Keratinocyte (primary cell): Measurements from ENCODE around the gene HSF5. TPM values are rescaled to one million over a fixed set of nuclear protein-coding genes. Genes with fewer than 3 reads are reported as not detected.
"Not testable (repeated sequence)": the region's sequence is repeated elsewhere in the genome, so short reads cannot be mapped to it uniquely, and the experiment has no call there.

Source experiments
- DNase-seq: peaks from one replicate; pipeline ENCODE4 v3.0.0-alpha.2; 2011; ENCODE audit warnings: low read depth, missing footprints, low spot score
- FAIRE-seq: peaks from 2 replicates; lab custom pipeline; 2011; peaks lifted over from hg19 to GRCh38; lab: Jason Lieb, UNC
- H2AFZ ChIP-seq: 2 replicates; pipeline ENCODE4 v1.6.0; 2012; ENCODE audit warnings: low read length, control low read depth, inconsistent platforms; ENCODE audit not compliant: control insufficient read depth
- H3K27ac ChIP-seq: 2 replicates; pipeline ENCODE4 v1.5.1; 2011; ENCODE audit warnings: low read length; ENCODE audit not compliant: control insufficient read depth, insufficient read depth
- H3K27me3 ChIP-seq: 3 replicates; pipeline ENCODE4 v1.6.0; 2011; ENCODE audit warnings: low read length; ENCODE audit not compliant: control insufficient read depth, insufficient read depth; ENCODE audit errors: extremely low read depth
- H3K36me3 ChIP-seq, 2 experiments: 2 replicates in 1 of 2; 3 replicates in 1 of 2; pipeline ENCODE4 v1.5.1; 2011; ENCODE audit warnings: low read length in 2 of 2, mild to moderate bottlenecking in 1 of 2; ENCODE audit not compliant: control insufficient read depth in 2 of 2, insufficient read depth in 2 of 2; ENCODE audit errors: extremely low read depth in 1 of 2
- H3K4me1 ChIP-seq: 3 replicates; pipeline ENCODE4 v1.5.1; 2011; ENCODE audit warnings: low read length; ENCODE audit not compliant: control insufficient read depth, insufficient read depth; ENCODE audit errors: extremely low read depth
- H3K4me2 ChIP-seq: 3 replicates; pipeline ENCODE4 v1.6.0; 2011; ENCODE audit warnings: low read depth, low read length; ENCODE audit not compliant: control insufficient read depth, insufficient read depth; ENCODE audit errors: extremely low read depth
- H3K4me3 ChIP-seq, 3 experiments: fragments of 200-600 bp in 1 of 3; sonication (generic) in 1 of 3; 2 replicates in 2 of 3; 3 replicates in 1 of 3; pipeline ENCODE4 v1.5.1; 2011 to 2016; ENCODE audit warnings: low read length in 3 of 3, mild to moderate bottlenecking in 3 of 3, control low read depth in 2 of 3, inconsistent platforms in 1 of 3, low read depth in 1 of 3, mixed read lengths in 1 of 3, mixed run types in 1 of 3, moderate library complexity in 1 of 3; ENCODE audit not compliant: control insufficient read depth in 2 of 3, insufficient read depth in 2 of 3; ENCODE audit errors: extremely low read depth in 1 of 3
- H3K79me2 ChIP-seq: 2 replicates; pipeline ENCODE4 v1.6.0; 2012; ENCODE audit warnings: low read length; ENCODE audit not compliant: control insufficient read depth, insufficient read depth
- H3K9ac ChIP-seq: 3 replicates; pipeline ENCODE4 v1.6.0; 2011; ENCODE audit warnings: low read length; ENCODE audit not compliant: control insufficient read depth, insufficient read depth; ENCODE audit errors: extremely low read depth
- H3K9me1 ChIP-seq: 3 replicates; pipeline ENCODE4 v1.6.0; 2011; ENCODE audit warnings: low read length; ENCODE audit not compliant: control insufficient read depth, insufficient read depth; ENCODE audit errors: extremely low read depth
- H3K9me3 ChIP-seq: 2 replicates; pipeline ENCODE4 v1.5.1; 2012; ENCODE audit warnings: low read depth, low read length; ENCODE audit not compliant: control insufficient read depth
- H4K20me1 ChIP-seq: 3 replicates; pipeline ENCODE4 v1.6.0; 2011; ENCODE audit warnings: low read length; ENCODE audit not compliant: control insufficient read depth, insufficient read depth; ENCODE audit errors: extremely low read depth
- CTCF ChIP-seq, 3 experiments: IDR thresholded peaks in 1 of 3; conservative IDR thresholded peaks in 1 of 3; optimal IDR thresholded peaks in 1 of 3; 2 replicates in 2 of 3; 3 replicates in 1 of 3; pipeline versions ENCODE3 to v1.5.1; 2011; ENCODE audit warnings: low read length in 3 of 3, mild to moderate bottlenecking in 3 of 3, moderate library complexity in 2 of 3, control low read depth in 1 of 3, inconsistent platforms in 1 of 3; ENCODE audit not compliant: insufficient read depth in 2 of 3; ENCODE audit errors: extremely low read depth in 1 of 3
- EZH2 ChIP-seq: IDR thresholded peaks from one replicate; pipeline ENCODE4 v1.6.1; 2012; ENCODE audit warnings: inconsistent platforms, mild to moderate bottlenecking, low read length, moderate library complexity
- dilution Hi-C: fragments of 300-500 bp; cut with MboI; formaldehyde crosslinking; loops from one replicate; pipeline ENCODE4 v1.7.0; 2020; ENCODE audit warnings: low sequenced_read_pairs; ENCODE audit not compliant: extremely low pct_ligation_motif_present
- polyA plus RNA-seq, 5 experiments: library from polyadenylated mRNA; depleted of rRNA in 3 of 5; stranded (reverse) in 3 of 5; stranded (forward) in 1 of 5; unstranded in 1 of 5; fragments of >200 nt; gene quantifications; 1 replicate in 1 of 5; 2 replicates in 3 of 5; 3 replicates in 1 of 5; pipeline versions ENCODE4 v1.2.1 to v1.2.3, GENCODE V29; 2011 to 2012; ENCODE audit warnings: missing spikeins in 2 of 5, low read depth in 1 of 5, low replicate concordance in 1 of 5

Gene HSF5
- polyA plus RNA-seq, 1 donor (not counting 4 experiments of a cell fraction or from before 2014, with no cell fraction given), result 0.01 TPM

GRCh38 chr17:58488428-58488890 lies 251 bp upstream of the HSF5 start:
- no peaks in the 10 kb centered on the region for H3K27me3 ChIP-seq
- no peak overlapping the region for H3K4me3 ChIP-seq
- H3K9ac ChIP-seq, result no peak overlapping the region
- no peaks in the 10 kb centered on the region for H3K9me1 ChIP-seq
- H3K27ac ChIP-seq, result no peak overlapping the region
- no peaks in the 10 kb centered on the region for H3K9me3 ChIP-seq
- H2AFZ ChIP-seq, result no peak overlapping the region
- DNase-seq (no peak), FAIRE-seq (no peak)
- dilution Hi-C loops, result no loop called here
- TF ChIP-seq EZH2 (no peak), CTCF (optimal IDR thresholded peaks at IDR 0.05 in 1 of 3, IDR thresholded peaks at IDR 0.05 in 1 of 3, conservative IDR thresholded peaks at IDR 0.05 in 1 of 3; ENCODE audit: extremely low read depth in 1 of 3, insufficient read depth in 2 of 3, low read length in 3 of 3) (no peak)
- H3K4me1 ChIP-seq, result no peaks in the 10 kb centered on the region
- H3K36me3 ChIP-seq, result peaks cover 7 to 15% of the 10 kb centered on the region in 2 experiments
- H3K4me2 ChIP-seq, result no peak overlapping the region
- H4K20me1 ChIP-seq, result no peaks in the 10 kb centered on the region
- H3K79me2 ChIP-seq, result no peaks in the 10 kb centered on the region

- no peaks in the 10 kb centered on the region for H3K79me2 ChIP-seq
- no peak overlapping the region for H3K4me3 ChIP-seq
- DNase-seq, result no peak
- no peak overlapping the region for H3K27ac ChIP-seq
- no peaks in the 10 kb centered on the region for H3K4me1 ChIP-seq
- H3K9me3 ChIP-seq, result no peaks in the 10 kb centered on the region
- dilution Hi-C loops, result no loop called here
- no peaks in the 10 kb centered on the region for H3K27me3 ChIP-seq
- H3K9me1 ChIP-seq, result no peaks in the 10 kb centered on the region
- no peak for FAIRE-seq
- H2AFZ ChIP-seq, result no peak overlapping the region
- no peak overlapping the region for H3K9ac ChIP-seq
- no peak overlapping the region for H3K4me2 ChIP-seq
- no peaks in the 10 kb centered on the region for H4K20me1 ChIP-seq
- H3K36me3 ChIP-seq, result no peaks in the 10 kb centered on the region
- TF ChIP-seq CTCF (optimal IDR thresholded peaks at IDR 0.05 in 1 of 3, IDR thresholded peaks at IDR 0.05 in 1 of 3, conservative IDR thresholded peaks at IDR 0.05 in 1 of 3; ENCODE audit: extremely low read depth in 1 of 3, insufficient read depth in 2 of 3, low read length in 3 of 3), result no peak
- no peak for TF ChIP-seq EZH2
These were observed 3.6 kb downstream of the HSF5 start for GRCh38 chr17:58484600-58484999.

GRCh38 chr17:58481798-58482197 lies 6.4 kb downstream of the HSF5 start:
- FAIRE-seq, dilution Hi-C loops, H3K4me3 ChIP-seq: not testable (repeated sequence)

More at GRCh38 chr17:58481798-58482197, 6.4 kb downstream of the HSF5 start:
- not testable (repeated sequence) for H3K9ac ChIP-seq, H3K4me2 ChIP-seq, H3K79me2 ChIP-seq, DNase-seq, H3K9me1 ChIP-seq, H3K27me3 ChIP-seq, H4K20me1 ChIP-seq, H2AFZ ChIP-seq, H3K9me3 ChIP-seq, H3K27ac ChIP-seq, H3K36me3 ChIP-seq, H3K4me1 ChIP-seq
